ENCODE data around the gene FAF1.

The FAF1 gene

GRCh38 chr1:50427086-50427817 lies 532.8 kb downstream of the FAF1 start:
- no peak for DNase-seq (ENCODE audit: low read depth in 2 of 2)

- no peak for DNase-seq (ENCODE audit: low read depth in 2 of 2)
These were observed 533.4 kb downstream of the FAF1 start for GRCh38 chr1:50426702-50427085.

GRCh38 chr1:50426108-50426700 lies 533.9 kb downstream of the FAF1 start:
- DNase-seq (ENCODE audit: low read depth in 2 of 2): no peak

- no peak for DNase-seq (ENCODE audit: low read depth in 2 of 2)
These were observed 534.5 kb downstream of the FAF1 start for GRCh38 chr1:50425376-50426107.

GRCh38 chr1:50424884-50425375 lies 535.1 kb downstream of the FAF1 start:
- DNase-seq (ENCODE audit: low read depth in 2 of 2): no peak

- DNase-seq (ENCODE audit: low read depth in 2 of 2): no peak
These were observed 535.8 kb downstream of the FAF1 start for GRCh38 chr1:50424045-50424883.

- DNase-seq (ENCODE audit: low read depth in 2 of 2): no peak
These were observed 536.4 kb downstream of the FAF1 start for GRCh38 chr1:50423670-50424000.

- DNase-seq (ENCODE audit: low read depth in 2 of 2): no peak
These were observed 537.0 kb downstream of the FAF1 start, which contains the start of gene DMRTA2 for GRCh38 chr1:50422946-50423669. TSS of gene DMRTA2 (minus strand) at chr1:50423443. CDS start at chr1:50421536, 1,907 bp downstream.

GRCh38 chr1:50422675-50422945 lies 537.5 kb downstream of the FAF1 start:
- DNase-seq (ENCODE audit: low read depth in 2 of 2): no peak

- no peak for DNase-seq (ENCODE audit: low read depth in 2 of 2)
These were observed 538.0 kb downstream of the FAF1 start for GRCh38 chr1:50421768-50422674.

- DNase-seq (ENCODE audit: low read depth in 2 of 2): no peak
These were observed 538.7 kb downstream of the FAF1 start for GRCh38 chr1:50421366-50421748.

GRCh38 chr1:50420689-50421365 lies 539.2 kb downstream of the FAF1 start:
- no peak for DNase-seq (ENCODE audit: low read depth in 2 of 2)

GRCh38 chr1:50419907-50420677 lies 540.0 kb downstream of the FAF1 start:
- no peak for DNase-seq (ENCODE audit: low read depth in 2 of 2)

- no peak for DNase-seq (ENCODE audit: low read depth in 2 of 2)
These were observed 540.7 kb downstream of the FAF1 start for GRCh38 chr1:50419192-50419906.

- no peak for DNase-seq (ENCODE audit: low read depth in 2 of 2)
These were observed 541.4 kb downstream of the FAF1 start for GRCh38 chr1:50418600-50419109.

GRCh38 chr1:50417946-50418599 lies 542.0 kb downstream of the FAF1 start:
- DNase-seq (ENCODE audit: low read depth in 2 of 2): no peak

GRCh38 chr1:50417507-50417906 lies 542.6 kb downstream of the FAF1 start:
- no peak for DNase-seq (ENCODE audit: low read depth in 2 of 2)
